Heart right ventricle (tissue), 16 donors: ENCODE results near the gene DGKI. TPM values are rescaled to one million over a fixed set of nuclear protein-coding genes. Genes with fewer than 3 reads are reported as not detected.

Experiments
- ATAC-seq, 8 donors: fragments of 200-7000 bp; cut with Tn5 transposase; one replicate each; pipeline ENCODE4 v1.9.1; 2020; ENCODE audit warnings: mild to moderate bottlenecking in 8 of 8, moderate library complexity in 8 of 8, moderate number of reproducible peaks in 1 of 8
- DNase-seq, 2 donors: peaks; one replicate each; pipeline ENCODE4 v3.0.0-alpha.2; 2020
- H3K27ac ChIP-seq, 10 donors: fragments of 200-600 bp; sonication (generic) in 2 of 10; one replicate each; pipeline versions ENCODE4 v1.5.0 to v1.8.0; 2020 to 2022; ENCODE audit warnings: mild to moderate bottlenecking in 3 of 10
- H3K27me3 ChIP-seq, 7 donors: fragments of 200-600 bp; one replicate each; pipeline ENCODE4 v1.8.0; 2021 to 2022; ENCODE audit warnings: mild to moderate bottlenecking in 2 of 7
- H3K36me3 ChIP-seq, 9 donors: fragments of 200-600 bp; sonication (generic) in 1 of 9; one replicate each; pipeline versions ENCODE4 v1.5.0 to v1.8.0; 2020 to 2022; ENCODE audit warnings: mild to moderate bottlenecking in 2 of 9
- H3K4me1 ChIP-seq, 9 donors: fragments of 200-600 bp; sonication (generic) in 1 of 9; one replicate each; pipeline versions ENCODE4 v1.5.0 to v1.8.0; 2020 to 2022; ENCODE audit warnings: mild to moderate bottlenecking in 4 of 9
- H3K4me3 ChIP-seq, 10 donors: fragments of 200-600 bp; sonication (generic) in 2 of 10; one replicate each; pipeline versions ENCODE4 v1.5.0 to v1.8.0; 2020 to 2022; ENCODE audit warnings: mild to moderate bottlenecking in 7 of 10, moderate library complexity in 2 of 10
- H3K9me3 ChIP-seq, 11 donors: fragments of 200-600 bp in 10 of 11; sonication (generic) in 2 of 11; one replicate each; pipeline versions ENCODE4 v1.5.0 to v1.8.0; 2013 to 2022; ENCODE audit warnings: mild to moderate bottlenecking in 2 of 11, control low read depth in 1 of 11, moderate library complexity in 1 of 11
- CTCF ChIP-seq, 9 donors: fragments of 200-600 bp; sonication (generic) in 2 of 9; IDR thresholded peaks; one replicate each; pipeline versions ENCODE4 v1.5.0 to v1.8.0; 2021 to 2022; ENCODE audit warnings: antibody characterized with exemption in 9 of 9, mild to moderate bottlenecking in 5 of 9, moderate library complexity in 1 of 9
- WGBS, 2 donors: extraction: QIAGEN DNeasy Blood & Tissue Kit; methylation state at CpG; one replicate each; pipeline ENCODE4 v1.1.7; 2013; ENCODE audit warnings: inconsistent platforms in 1 of 2; 5-methylcytosine and 5-hydroxymethylcytosine counted together
- intact Hi-C, 10 donors: fragments of 100-400 bp; cut with DNase I; formaldehyde crosslinking; loops; one replicate each; pipeline versions ENCODE4 v1.11.1 to v1.14.2; 2022
- polyA plus RNA-seq, 2 donors: library from polyadenylated mRNA; stranded (reverse); fragments of 200-250 nt; gene quantifications; one replicate each; pipeline ENCODE4 v1.2.3, GENCODE V29; 2013
- total RNA-seq, 10 donors: library from RNA; stranded (reverse); fragmentation: NEBNext Ultra II Directional in 3 of 10; extraction: Animal tissue kit (Norgen Biotek cat#: 25700) in 3 of 10; gene quantifications; one replicate each; pipeline versions ENCODE4 v1.2.1 to v1.2.4, GENCODE V29; 2021 to 2023
- donor health status: Arrhythmogenic right ventricular cardiomyopathy.
- donor health status: ischemic (EF 13 %, LVEDD 7.1; RV severe dilation, severe dysfunction).
- donor health status: healthy with polysubstance abuse.
- donor health status: DM: no; HTN: yes; CAD: no.
- donor health status: DM: no; HTN: no; CAD: no.
- donor health status: ischemic (EF 25% LVEDD 6.9; RV normal size, moderate dysfunction).
- donor health status: ischemic (EF 25% LVEDD 5.7; RV mildly dilated, moderate dysfunction).
- donor health status: healthy.
- donor health status: DM: yes; HTN: yes; CAD: no.
- donor health status: Ischemic cardiomyopathy.
- donor health status: ischemic (EF 35%, LVEDD 5.7; RV mildly dilated, moderate dysfunction).
- donor health status: nonischemic (EF 11% LVEDD 7.7; RV severe dilation, severe dysfunction).
- donor health status: DM: yes; HTN: yes; CAD: no.
- donor health status: PGD.
- donor health status: ischemic (EF 29% LVEDD 5.4; RV normal size, mild dysfunction).
- donor health status: nonischemic (EF 23%, LVEDD 6.1; RV moderate dilation, normal function).

The DGKI gene
- total and polyA plus RNA-seq, 12 donors = 0.16 to 2.6 (median 1.2) TPM

- no peaks in the 10 kb centered on the region for H3K9me3 ChIP-seq
- H3K4me1 ChIP-seq = peaks cover 0 to 11% (median 7%) of the 10 kb centered on the region in 9 donors
- intact Hi-C loops = loop anchor here in 9 of 10 donors (5.0 to 10.0 kb wide), 8 partner anchors 138 to 1788 kb away; no protein-coding TSS in a partner anchor
- H3K4me3 ChIP-seq = no peak overlapping the region
- no peaks in the 10 kb centered on the region for H3K27me3 ChIP-seq
- WGBS, 2 donors = 78 to 85% methylated on average over 5 of the region's 5 CpGs
- H3K36me3 ChIP-seq = no peaks in the 10 kb centered on the region
- H3K27ac ChIP-seq = no peak overlapping the region
- DNase-seq (no peak), ATAC-seq (no peak)
- TF ChIP-seq CTCF (IDR thresholded peaks at IDR 0.05) = no peak
Observed at GRCh38 chr7:137593115-137593711, 253.6 kb downstream of the DGKI start.

- 18 to 25% methylated on average over 6 of the region's 6 CpGs for WGBS, 2 donors
- intact Hi-C loops = loop anchor here (1.0 to 10.0 kb wide), 9 partner anchors 138 to 1788 kb away; no protein-coding TSS in a partner anchor
- H3K9me3 ChIP-seq = no peaks in the 10 kb centered on the region
- no peak overlapping the region for H3K4me3 ChIP-seq
- peak; percentile 42 to 83 (median 72) for TF ChIP-seq CTCF (IDR thresholded peaks at IDR 0.05)
- ATAC-seq (peak; percentile 73 to 93 (median 85)), DNase-seq (peak; percentile 28 to 55)
- H3K4me1 ChIP-seq = peaks cover 0 to 11% (median 7%) of the 10 kb centered on the region in 9 donors
- no peak overlapping the region for H3K27ac ChIP-seq
- H3K36me3 ChIP-seq = no peaks in the 10 kb centered on the region
- H3K27me3 ChIP-seq = no peaks in the 10 kb centered on the region
Observed at GRCh38 chr7:137592232-137592896, 254.4 kb downstream of the DGKI start.

GRCh38 chr7:137591421-137591837 lies 255.3 kb downstream of the DGKI start:
- Histone ChIP-seq H3K27me3 (no peaks in the 10 kb centered on the region), H3K27ac (no peak overlapping the region), H3K4me3 (no peak overlapping the region), H3K4me1 (peaks cover 0 to 11% (median 7%) of the 10 kb centered on the region in 9 donors), H3K9me3 (no peaks in the 10 kb centered on the region), H3K36me3 (no peaks in the 10 kb centered on the region)
- intact Hi-C loops = loop anchor here in 9 of 10 donors (5.0 to 10.0 kb wide), 8 partner anchors 137 to 1787 kb away; no protein-coding TSS in a partner anchor
- TF ChIP-seq CTCF (IDR thresholded peaks at IDR 0.05) = no peak
- WGBS, 2 donors = 76 to 81% methylated on average over 5 of the region's 5 CpGs
- peak in 4 of 8 donors; percentile 30 to 51 (median 42) for ATAC-seq
- DNase-seq = no peak

GRCh38 chr7:137590756-137591305 lies 255.9 kb downstream of the DGKI start:
- ATAC-seq = no peak
- intact Hi-C loops = loop anchor here in 9 of 10 donors (5.0 to 10.0 kb wide), 8 partner anchors 136 to 1786 kb away; no protein-coding TSS in a partner anchor
- no peak overlapping the region for H3K27ac ChIP-seq

More at GRCh38 chr7:137590756-137591305, 255.9 kb downstream of the DGKI start:
- 89 to 93% methylated on average over 15 of the region's 15 CpGs for WGBS, 2 donors
- H3K27me3 ChIP-seq = no peaks in the 10 kb centered on the region
- no peaks in the 10 kb centered on the region for H3K9me3 ChIP-seq
- peaks cover 0 to 11% (median 7%) of the 10 kb centered on the region in 9 donors for H3K4me1 ChIP-seq
- no peak for TF ChIP-seq CTCF (IDR thresholded peaks at IDR 0.05)
- no peak overlapping the region for H3K4me3 ChIP-seq
- DNase-seq = no peak
- H3K36me3 ChIP-seq = no peaks in the 10 kb centered on the region
